Measurements from ENCODE around the gene FGG. TPM values are rescaled to one million over a fixed set of nuclear protein-coding genes. Genes with fewer than 3 reads are reported as not detected.
"Not testable (repeated sequence)": the region's sequence is repeated elsewhere in the genome, so short reads cannot be mapped to it uniquely, and the experiment has no call there.

The FGG gene
- total RNA-seq, 2 experiments from 2014 or later = not detected

DNA sequence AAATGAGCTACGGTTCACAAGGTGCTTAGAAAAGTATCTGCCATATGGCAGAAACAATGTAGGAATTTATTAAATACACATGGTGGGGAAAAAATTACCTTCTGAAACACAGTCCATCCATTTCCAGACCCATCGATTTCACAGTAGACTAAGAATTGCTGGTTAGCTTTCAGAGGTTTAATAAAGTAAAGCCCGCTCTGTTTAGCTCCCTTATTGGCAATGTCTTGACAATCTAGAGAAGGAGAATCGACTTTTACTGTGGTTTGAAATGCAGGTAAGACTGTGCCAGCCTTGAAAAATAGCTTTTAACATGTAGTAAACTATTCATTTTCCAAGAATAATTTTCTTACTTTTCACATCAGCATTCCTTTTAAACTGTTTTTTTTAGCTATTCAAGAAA, 2.9 kb downstream of the FGG start:
- DNase-seq = no peak
- Mint-ChIP-seq H3K27ac (no peak overlapping the region), H3K27me3 (ENCODE audit: low read depth) (peaks cover 22% of the 10 kb centered on the region), H3K36me3 (ENCODE audit: low read depth) (no peaks in the 10 kb centered on the region), H3K4me1 (ENCODE audit: low read depth) (no peaks in the 10 kb centered on the region), H3K9me3 (no peaks in the 10 kb centered on the region), H3K4me3 (no peak overlapping the region)
- CTCF ChIA-PET = interaction anchor here (0.9 kb wide), 1 partner anchor 12 kb away, joined by 3 read pairs; no protein-coding TSS in a partner anchor
- intact Hi-C loops (cut with micrococcal nuclease) = no loop called here

DNA sequence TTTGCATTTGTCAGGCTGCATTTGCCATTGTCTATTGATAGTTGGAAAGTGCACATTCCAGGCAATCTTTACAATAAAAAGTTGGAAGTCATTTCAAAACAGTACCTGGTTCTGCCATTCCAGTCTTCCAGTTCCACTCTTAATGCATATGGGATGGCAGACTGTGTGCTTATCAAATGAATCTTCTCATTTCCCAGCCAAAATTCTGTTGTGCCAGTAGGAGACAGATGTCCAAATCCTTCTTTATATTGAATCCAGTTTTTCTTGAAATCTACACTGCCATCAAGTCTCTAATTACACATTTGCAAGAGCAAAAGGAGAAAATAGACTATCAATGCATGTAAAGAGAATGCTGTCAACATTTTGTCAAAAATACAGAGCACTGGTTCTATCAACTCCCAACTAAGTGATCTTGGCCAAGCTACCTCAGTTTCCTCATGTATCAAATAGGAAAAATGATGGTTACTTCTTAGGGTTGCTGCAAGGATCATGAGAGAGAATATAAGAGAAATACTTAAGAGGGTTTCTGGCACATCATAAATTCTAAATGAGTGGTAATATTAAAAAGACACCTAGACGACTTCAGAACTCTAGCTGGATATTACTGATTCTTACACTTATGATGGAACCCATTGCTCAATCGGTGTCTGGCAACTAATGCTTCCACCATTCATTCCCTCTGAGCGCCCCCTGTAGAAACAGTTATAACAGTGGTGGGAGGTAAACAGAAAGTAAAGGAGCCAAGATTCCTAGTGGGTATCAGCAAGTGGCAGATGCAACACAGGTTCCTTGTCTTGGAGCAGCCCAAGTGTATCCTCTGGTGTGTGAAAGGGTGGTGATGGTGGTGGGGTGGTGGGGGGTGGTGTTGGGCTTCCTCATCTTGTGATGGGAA, 3.8 kb downstream of the FGG start:
- CTCF ChIA-PET = no interaction called here
- DNase-seq = no peak

DNA sequence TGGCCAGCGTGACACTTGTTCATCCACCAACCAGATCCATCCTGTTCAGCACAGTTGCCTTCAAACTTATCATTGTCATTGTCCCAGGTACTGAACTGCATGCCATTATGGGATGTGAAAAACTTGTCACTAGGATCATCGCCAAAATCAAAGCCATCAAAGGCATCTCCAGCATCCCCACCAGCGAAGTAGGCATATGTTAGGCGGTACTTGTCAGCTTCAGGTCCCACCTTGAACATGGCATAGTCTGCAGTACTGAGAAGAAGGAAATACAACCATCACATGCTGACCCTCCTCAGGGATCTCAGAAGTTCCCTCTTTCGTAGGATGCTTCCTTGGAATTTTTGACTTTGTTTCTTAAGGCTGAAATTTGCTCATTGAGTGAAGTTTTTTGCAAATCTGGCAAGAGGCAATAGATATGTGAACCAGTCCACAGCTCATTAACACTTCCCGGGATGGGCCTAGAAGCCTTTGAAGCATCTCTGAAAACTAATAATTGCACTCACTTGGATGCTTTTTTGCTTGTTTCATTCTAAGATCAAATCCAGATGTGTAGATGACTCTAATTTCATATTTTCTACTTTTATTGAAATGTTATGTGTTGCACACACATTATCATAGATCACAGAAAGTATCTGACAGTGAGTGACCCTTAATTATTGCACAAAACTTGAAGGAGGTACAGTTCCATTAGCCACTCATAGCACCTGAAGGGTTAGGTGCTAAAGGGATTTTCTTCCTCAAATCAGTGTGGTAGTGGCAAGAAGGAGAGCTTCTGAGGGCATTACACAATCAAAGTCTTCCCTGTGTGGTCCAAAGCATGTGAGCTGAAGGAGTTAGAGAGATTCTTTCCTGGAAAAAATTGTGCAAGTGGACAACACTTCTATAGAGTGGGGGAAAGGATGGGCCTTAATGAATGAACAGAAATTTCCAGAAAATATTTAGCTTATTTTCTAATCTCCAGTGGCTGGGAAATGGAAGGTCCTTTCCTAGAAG, 5.4 kb downstream of the FGG start:
- Mint-ChIP-seq H3K27me3 (ENCODE audit: low read depth) (peaks cover 23% of the 10 kb centered on the region), H3K27ac (no peak overlapping the region), H3K9me3 (no peaks in the 10 kb centered on the region), H3K36me3 (ENCODE audit: low read depth) (no peaks in the 10 kb centered on the region), H3K4me1 (ENCODE audit: low read depth) (no peaks in the 10 kb centered on the region), H3K4me3 (no peak overlapping the region)
- DNase-seq = no peak
- intact Hi-C loops (cut with micrococcal nuclease) = no loop called here
- CTCF ChIA-PET = no interaction called here

More for the DNA sequence above, 3.8 kb downstream of the FGG start:
- H3K9me3 Mint-ChIP-seq = no peaks in the 10 kb centered on the region
- no peak overlapping the region for H3K4me3 Mint-ChIP-seq
- intact Hi-C loops (cut with micrococcal nuclease) = no loop called here
- H3K4me1 Mint-ChIP-seq (ENCODE audit: low read depth) = no peaks in the 10 kb centered on the region
- H3K27ac Mint-ChIP-seq = no peak overlapping the region
- peaks cover 22% of the 10 kb centered on the region for H3K27me3 Mint-ChIP-seq (ENCODE audit: low read depth)
- no peaks in the 10 kb centered on the region for H3K36me3 Mint-ChIP-seq (ENCODE audit: low read depth)

DNA sequence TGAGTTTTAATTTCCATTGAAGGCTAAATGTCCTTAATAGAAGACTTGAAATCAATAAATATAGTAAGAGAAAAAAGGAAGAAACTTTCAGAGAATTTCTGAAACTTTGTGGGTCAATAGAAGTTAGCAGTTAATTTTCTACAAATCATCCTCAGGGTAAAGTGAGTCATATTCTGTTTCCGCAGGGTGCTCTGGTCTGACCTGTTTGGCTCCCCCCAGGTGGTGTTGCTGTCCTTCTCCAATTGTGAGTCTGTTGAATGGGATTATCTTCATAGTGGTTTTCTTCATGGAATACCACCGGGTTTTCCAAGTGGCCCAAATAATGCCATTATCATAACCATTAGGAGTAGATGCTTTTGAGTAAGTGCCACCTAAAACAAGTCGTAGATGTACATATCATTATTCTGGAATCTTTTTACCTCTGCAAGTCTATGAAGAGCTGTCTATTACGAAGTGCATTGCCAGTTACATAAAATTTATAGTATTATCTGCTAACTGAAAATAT, 7.7 kb downstream of the FGG start:
- H3K36me3 Mint-ChIP-seq (ENCODE audit: low read depth) = no peaks in the 10 kb centered on the region
- intact Hi-C loops (cut with micrococcal nuclease) = no loop called here
- H3K4me3 Mint-ChIP-seq = no peak overlapping the region
- CTCF ChIA-PET = interaction anchor here (0.6 kb wide), 1 partner anchor 297 kb away, joined by 3 read pairs; no protein-coding TSS in a partner anchor
- H3K27me3 Mint-ChIP-seq (ENCODE audit: low read depth) = peaks cover 26% of the 10 kb centered on the region
- DNase-seq = no peak
- H3K4me1 Mint-ChIP-seq (ENCODE audit: low read depth) = no peaks in the 10 kb centered on the region
- H3K9me3 Mint-ChIP-seq = no peaks in the 10 kb centered on the region
- no peak overlapping the region for H3K27ac Mint-ChIP-seq

DNA sequence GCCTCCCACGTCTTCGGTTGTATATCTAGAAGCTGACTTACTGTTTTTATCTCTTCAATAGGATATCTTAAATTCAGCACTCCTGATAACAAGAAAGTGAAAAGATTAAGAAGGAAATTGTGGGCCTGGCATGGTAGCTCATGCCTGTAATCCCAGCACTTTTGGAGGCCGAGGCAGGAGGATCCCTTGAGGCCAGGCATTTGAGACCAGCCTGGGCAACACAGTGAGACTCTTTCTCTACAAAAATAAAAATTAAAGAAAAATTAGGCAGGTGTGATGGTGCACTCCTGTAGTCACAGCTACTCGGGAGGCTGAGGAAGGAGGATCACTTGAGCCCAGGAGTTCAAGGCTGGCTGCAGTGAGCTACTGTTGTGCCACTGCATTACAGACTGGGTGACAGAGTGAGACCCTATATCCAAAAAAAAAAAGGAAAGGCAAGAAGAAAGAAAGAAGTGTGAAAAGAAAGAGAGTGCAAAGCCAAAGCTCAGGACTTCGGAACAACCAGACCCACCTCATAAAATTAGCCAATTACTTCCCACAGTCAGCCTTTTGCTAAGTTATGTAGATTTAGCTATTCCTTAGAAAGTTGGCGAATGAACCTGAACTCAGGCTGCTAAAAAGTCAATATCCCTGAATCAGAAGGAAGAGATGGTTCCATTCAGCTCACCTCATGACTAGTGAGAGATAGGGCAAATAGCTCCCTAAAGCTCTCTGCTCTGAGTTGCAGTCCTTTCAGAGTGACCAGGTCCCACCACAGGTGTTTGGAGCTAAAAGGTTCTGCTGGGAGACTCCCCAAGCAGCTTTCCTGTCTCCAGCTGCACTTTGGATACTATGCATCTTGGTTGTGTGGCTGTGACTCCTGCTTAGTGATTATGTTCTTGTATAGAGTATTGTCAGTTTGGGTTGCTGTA, 9.2 kb downstream of the FGG start:
- DNase-seq = no peak
- no peaks in the 10 kb centered on the region for H3K9me3 Mint-ChIP-seq
- no peak overlapping the region for H3K27ac Mint-ChIP-seq
- H3K4me1 Mint-ChIP-seq (ENCODE audit: low read depth) = no peaks in the 10 kb centered on the region
- peaks cover 16% of the 10 kb centered on the region for H3K27me3 Mint-ChIP-seq (ENCODE audit: low read depth)
- CTCF ChIA-PET = interaction anchor here (0.8 kb wide), 1 partner anchor 9 kb away, joined by 3 read pairs; no protein-coding TSS in a partner anchor
- no peak overlapping the region for H3K4me3 Mint-ChIP-seq
- H3K36me3 Mint-ChIP-seq (ENCODE audit: low read depth) = no peaks in the 10 kb centered on the region
- intact Hi-C loops (cut with micrococcal nuclease) = loop anchor here (2.0 kb wide), 1 partner anchor 22 kb away; no protein-coding TSS in a partner anchor

DNA sequence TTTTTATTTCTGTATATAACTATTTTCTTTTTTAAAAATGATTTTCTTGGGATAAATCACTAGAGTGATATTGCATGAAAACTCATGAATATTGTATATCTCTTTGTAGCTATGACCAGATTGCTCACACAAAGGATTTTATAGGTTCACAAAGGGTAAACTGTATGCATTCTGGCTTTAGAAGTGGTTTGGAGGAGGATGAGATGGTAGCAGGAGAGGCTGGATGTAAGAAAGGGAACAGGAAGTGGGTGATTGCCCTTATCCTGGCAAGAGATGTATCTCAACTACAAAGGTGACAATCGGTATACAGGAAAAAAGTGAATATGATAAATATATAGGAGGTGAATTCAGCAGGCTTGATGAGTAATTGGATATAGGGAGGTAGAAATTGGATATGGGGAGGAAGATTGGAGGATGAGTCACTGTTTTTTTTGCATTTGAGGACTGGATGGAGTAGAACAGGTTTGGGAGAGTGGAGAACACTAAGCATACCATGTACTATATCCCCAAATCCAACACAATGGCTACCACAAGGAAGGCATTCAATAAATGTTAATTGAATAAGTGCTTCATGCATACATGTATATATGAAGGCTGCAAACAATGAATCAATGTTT, 9.9 kb downstream of the FGG start:
- H3K36me3 Mint-ChIP-seq (ENCODE audit: low read depth) = no peaks in the 10 kb centered on the region
- DNase-seq = no peak
- no peak overlapping the region for H3K4me3 Mint-ChIP-seq
- H3K9me3 Mint-ChIP-seq = no peaks in the 10 kb centered on the region
- H3K4me1 Mint-ChIP-seq (ENCODE audit: low read depth) = no peaks in the 10 kb centered on the region
- peaks cover 17% of the 10 kb centered on the region for H3K27me3 Mint-ChIP-seq (ENCODE audit: low read depth)
- intact Hi-C loops (cut with micrococcal nuclease) = loop anchor here (2.0 kb wide), 1 partner anchor 22 kb away; no protein-coding TSS in a partner anchor
- no peak overlapping the region for H3K27ac Mint-ChIP-seq
- CTCF ChIA-PET = no interaction called here

DNA sequence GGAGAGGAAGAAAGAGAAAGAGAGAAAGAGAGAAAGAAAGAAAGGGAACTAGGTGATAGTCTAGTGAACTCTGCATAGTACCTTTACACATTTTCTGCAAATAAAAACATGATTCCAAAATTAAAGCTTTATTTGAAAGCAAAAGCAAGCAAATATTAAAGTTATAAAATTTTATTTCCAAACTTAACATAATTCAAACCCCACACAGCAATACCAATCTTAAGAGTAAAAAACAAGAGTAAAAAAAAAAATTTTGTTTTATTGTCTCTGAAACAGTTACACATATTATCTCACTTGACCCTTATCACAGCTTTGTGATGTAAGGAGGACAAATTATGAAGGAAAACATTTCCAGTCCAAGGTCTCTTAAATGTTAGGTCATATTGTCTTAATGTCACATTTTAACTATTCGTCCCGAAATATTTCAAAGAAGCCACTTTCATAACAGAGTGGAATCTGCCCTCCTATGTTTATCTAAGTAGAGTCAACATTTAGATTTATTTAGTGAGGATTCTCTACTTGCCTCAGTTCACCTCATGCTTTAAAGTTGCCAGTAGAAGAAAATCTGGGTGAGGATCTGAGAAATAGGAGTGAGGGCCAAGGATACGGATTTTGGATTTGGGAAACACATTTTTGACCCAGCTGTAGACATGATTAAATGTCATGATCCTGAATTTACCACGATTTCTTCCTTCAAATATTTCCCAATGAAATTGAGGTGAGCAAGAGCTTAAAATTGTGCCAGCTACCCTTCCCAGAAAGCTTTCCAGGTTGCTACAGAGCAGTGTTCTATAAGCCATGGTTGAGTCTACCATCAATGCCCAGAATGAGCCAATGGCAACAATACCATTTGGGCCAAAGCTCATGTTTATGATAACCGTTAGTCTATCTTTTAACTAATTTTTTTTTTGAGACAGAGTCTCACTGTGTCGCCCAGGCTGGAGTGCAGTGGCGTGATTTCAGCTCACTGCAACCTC, 14.4 kb downstream of the FGG start:
- Mint-ChIP-seq H3K36me3 (ENCODE audit: low read depth) (no peaks in the 10 kb centered on the region), H3K4me3 (no peak overlapping the region), H3K9me3 (no peaks in the 10 kb centered on the region), H3K27ac (no peak overlapping the region), H3K4me1 (ENCODE audit: low read depth) (no peaks in the 10 kb centered on the region), H3K27me3 (ENCODE audit: low read depth) (peaks cover 17% of the 10 kb centered on the region)
- intact Hi-C loops (cut with micrococcal nuclease) = no loop called here
- no peak for DNase-seq
- CTCF ChIA-PET = interaction anchor here (0.6 to 0.7 kb wide), 2 partner anchors 131 to 158 kb away, joined by 3 to 4 read pairs; no protein-coding TSS in a partner anchor

DNA sequence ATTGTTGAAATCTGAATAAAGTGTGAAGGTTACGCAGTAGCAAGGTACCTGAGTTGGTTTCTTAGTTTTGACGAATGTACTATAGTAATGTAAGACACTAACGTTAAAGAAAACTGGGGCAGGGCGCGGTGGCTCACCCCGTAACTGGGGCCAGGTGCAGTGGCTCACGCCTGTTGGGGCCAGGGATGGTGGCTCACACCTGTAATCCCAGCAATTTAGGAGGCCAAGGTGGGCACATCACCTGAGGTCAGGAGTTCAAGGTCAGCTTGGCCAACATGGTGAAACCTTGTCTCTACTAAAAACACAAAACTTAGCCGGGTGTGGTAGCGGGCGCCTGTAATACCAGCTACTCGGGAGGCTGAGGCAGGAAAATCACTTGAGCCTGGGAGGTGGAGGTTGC, 15.2 kb downstream of the FGG start:
- H3K27me3 Mint-ChIP-seq (ENCODE audit: low read depth) = peaks cover 15% of the 10 kb centered on the region
- CTCF ChIA-PET; H3K9me3 Mint-ChIP-seq; intact Hi-C loops (cut with micrococcal nuclease); H3K27ac Mint-ChIP-seq; H3K4me3 Mint-ChIP-seq; H3K4me1 Mint-ChIP-seq (ENCODE audit: low read depth); DNase-seq; H3K36me3 Mint-ChIP-seq (ENCODE audit: low read depth): not testable (repeated sequence)

DNA sequence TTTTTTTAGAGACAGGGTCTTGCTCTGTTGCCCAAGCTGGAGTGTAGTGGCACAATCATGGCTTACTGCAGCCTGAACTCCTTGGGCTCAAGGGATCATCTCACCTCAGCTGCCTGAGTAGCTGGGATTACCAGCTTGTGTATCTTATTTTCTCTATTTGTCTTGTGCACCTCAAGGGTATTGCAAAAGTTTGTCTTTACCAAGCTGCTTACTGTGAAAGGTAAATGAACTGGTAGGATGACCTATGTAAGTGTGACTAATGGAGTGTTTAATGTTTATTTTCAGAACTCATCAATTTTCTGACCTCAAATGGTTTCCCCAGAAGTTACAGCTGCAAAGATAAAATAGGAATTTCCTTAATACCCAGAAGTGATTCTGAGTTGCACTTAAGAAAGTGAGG, 16.6 kb downstream of the FGG start:
- Mint-ChIP-seq H3K4me3 (no peak overlapping the region), H3K27me3 (ENCODE audit: low read depth) (peaks cover 16% of the 10 kb centered on the region), H3K36me3 (ENCODE audit: low read depth) (no peaks in the 10 kb centered on the region), H3K4me1 (ENCODE audit: low read depth) (no peaks in the 10 kb centered on the region), H3K27ac (no peak overlapping the region), H3K9me3 (no peaks in the 10 kb centered on the region)
- intact Hi-C loops (cut with micrococcal nuclease) = no loop called here
- DNase-seq = no peak
- CTCF ChIA-PET = interaction anchor here (0.5 kb wide), 1 partner anchor 809 kb away, joined by 3 read pairs; no protein-coding TSS in a partner anchor

DNA sequence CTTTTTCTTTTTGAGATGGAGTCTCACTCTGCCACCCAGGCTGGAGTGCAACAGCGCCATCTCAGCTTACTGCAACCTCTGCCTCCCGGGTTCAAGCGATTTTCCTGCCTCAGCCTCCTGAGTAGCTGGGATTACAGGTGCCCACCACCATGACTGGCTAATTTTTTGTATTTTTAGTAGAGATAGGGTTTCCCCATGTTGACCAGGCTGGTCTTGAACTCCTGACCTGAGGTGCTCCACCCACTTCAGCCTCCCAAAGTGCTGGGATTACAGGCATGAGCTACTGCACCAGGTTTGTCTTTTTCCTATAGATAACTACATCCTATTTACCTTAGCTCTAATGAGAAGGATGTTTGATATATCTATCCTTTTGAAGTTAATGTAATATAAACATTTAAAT, 18.1 kb downstream of the FGG start:
- DNase-seq; intact Hi-C loops (cut with micrococcal nuclease); H3K4me1 Mint-ChIP-seq (ENCODE audit: low read depth); H3K27ac Mint-ChIP-seq; H3K36me3 Mint-ChIP-seq (ENCODE audit: low read depth); H3K4me3 Mint-ChIP-seq; H3K9me3 Mint-ChIP-seq: not testable (repeated sequence)
- CTCF ChIA-PET = interaction anchor here (0.8 to 1.5 kb wide), 4 partner anchors 9 to 42 kb away, joined by 3 to 5 read pairs (median 3); no protein-coding TSS in a partner anchor
- peaks cover 12% of the 10 kb centered on the region for H3K27me3 Mint-ChIP-seq (ENCODE audit: low read depth)

All from activated naive CD4-positive, alpha-beta T cell treated with anti-CD3 and anti-CD28 coated beads for 36 hours (primary cell).